ENCODE measurements around the gene HGFAC.

Gene HGFAC

GRCh38 chr4:3497523-3498389 is 56.0 kb downstream of the HGFAC start:
- in situ Hi-C loops (cut with MboI; ENCODE audit: low sequenced_read_pairs, unreplicated experiment) = no loop called here
- no peak for TF ChIP-seq CTCF (IDR thresholded peaks at IDR 0.05; ENCODE audit: borderline replicate concordance, control extremely low read depth, extremely low read depth, insufficient read depth, missing control alignments)
- DNase-seq (ENCODE audit: low spot score) = no peak

- TF ChIP-seq CTCF (IDR thresholded peaks at IDR 0.05; ENCODE audit: borderline replicate concordance, control extremely low read depth, extremely low read depth, insufficient read depth, missing control alignments) = no peak
- in situ Hi-C loops (cut with MboI; ENCODE audit: low sequenced_read_pairs, unreplicated experiment) = no loop called here
- no peak for DNase-seq (ENCODE audit: low spot score)
Measured at GRCh38 chr4:3498407-3498806, 56.6 kb downstream of the HGFAC start.
